ENCODE results near the gene ADAM19.

- no peak for TF ChIP-seq POLR2A (IDR thresholded peaks at IDR 0.05; ENCODE audit: low read depth, low read length)
- TF ChIP-seq POLR2AphosphoS5 (IDR thresholded peaks at IDR 0.05; ENCODE audit: low read depth, low read length) = 0 out of 2 replicates have a peak, but pooled peaks have one; percentile 17
- TF ChIP-seq PAX5 (IDR thresholded peaks at IDR 0.05; ENCODE audit: insufficient read depth, low read length, severe bottlenecking) = no peak
- TF ChIP-seq TAF1 (IDR thresholded peaks at IDR 0.05; ENCODE audit: low read depth, low read length) = no peak
Measured at GRCh38 chr5:157513182-157513581, 62.4 kb downstream of the ADAM19 start.

All from GM12891 (cell line).